Neural cell (in vitro differentiated cells): ENCODE data around the gene SPC24. TPM values are rescaled to one million over a fixed set of nuclear protein-coding genes. Genes with fewer than 3 reads are reported as not detected.
"Not testable (repeated sequence)": the region's sequence is repeated elsewhere in the genome, so short reads cannot be mapped to it uniquely, and the experiment has no call there.

Source experiments
- H2AFZ ChIP-seq: fragments of 200-600, 300-800 bp; sonication (generic), shearing (Covaris generic); 2 replicates; pipeline ENCODE4 v1.6.0; 2014; ENCODE audit warnings: low read depth, mild to moderate bottlenecking, antibody characterized with exemption, low read length, moderate library complexity
- H3F3A ChIP-seq: fragments of 200-600 bp; shearing (Covaris generic); 2 replicates; pipeline ENCODE4 v1.6.1; 2016; ENCODE audit warnings: mild to moderate bottlenecking, moderate library complexity, mixed read lengths, antibody characterized with exemption, low read length; ENCODE audit not compliant: insufficient read depth, poor library complexity, severe bottlenecking
- H3K27ac ChIP-seq: fragments of 200-600, 300-800 bp; sonication (generic), shearing (Covaris generic); 2 replicates; pipeline ENCODE4 v1.5.1; 2014; ENCODE audit warnings: mild to moderate bottlenecking, low read length, moderate library complexity
- H3K27me3 ChIP-seq: fragments of 300-800, 200-600 bp; sonication (generic), shearing (Covaris generic); 2 replicates; pipeline ENCODE4 v1.6.0; 2014; ENCODE audit warnings: mild to moderate bottlenecking, low read depth, low read length, moderate library complexity; ENCODE audit not compliant: insufficient read depth
- H3K36me3 ChIP-seq: fragments of 300-800, 200-600 bp; sonication (generic), shearing (Covaris generic); 2 replicates; pipeline ENCODE4 v1.5.1; 2014; ENCODE audit warnings: mild to moderate bottlenecking, antibody characterized with exemption, low read length, moderate library complexity; ENCODE audit not compliant: insufficient read depth
- H3K4me2 ChIP-seq: fragments of 300-800, 200-600 bp; sonication (generic), shearing (Covaris generic); 2 replicates; pipeline ENCODE4 v1.6.0; 2014; ENCODE audit warnings: mild to moderate bottlenecking, low read length
- H3K4me3 ChIP-seq: fragments of 300-800, 200-600 bp; sonication (generic), shearing (Covaris generic); 2 replicates; pipeline ENCODE4 v1.5.1; 2014; ENCODE audit warnings: mild to moderate bottlenecking, low read length, moderate library complexity
- H3K79me2 ChIP-seq: fragments of 200-600 bp; shearing (Covaris generic); replicated peaks from 2 replicates; pipeline ENCODE4 v1.6.0; 2014; ENCODE audit warnings: mild to moderate bottlenecking, low read length, moderate library complexity; ENCODE audit not compliant: insufficient read depth
- H3K9ac ChIP-seq: fragments of 300-800, 200-600 bp; sonication (generic), shearing (Covaris generic); 2 replicates; pipeline ENCODE4 v1.6.1; 2016; ENCODE audit warnings: mild to moderate bottlenecking, low read length, mixed read lengths
- H3K9me2 ChIP-seq: fragments of 200-600 bp; shearing (Covaris generic); 2 replicates; pipeline ENCODE4 v1.6.1; 2016; ENCODE audit warnings: mild to moderate bottlenecking, low read length, mixed read lengths; ENCODE audit not compliant: insufficient read depth
- H3K9me3 ChIP-seq: fragments of 200-600, 300-800 bp; sonication (generic), shearing (Covaris generic); 2 replicates; pipeline ENCODE4 v1.6.1; 2016; ENCODE audit warnings: mild to moderate bottlenecking, mixed run types, low read length, moderate library complexity, mixed read lengths
- H4K20me1 ChIP-seq: fragments of 200-600 bp; shearing (Covaris generic); 2 replicates; pipeline ENCODE4 v1.6.1; 2016; ENCODE audit warnings: mild to moderate bottlenecking, mixed run types; ENCODE audit not compliant: insufficient read depth
- EP300 ChIP-seq: fragments of 450-650 bp; conservative IDR thresholded peaks from 2 replicates; pipeline ENCODE4 v1.6.1; 2014; ENCODE audit warnings: antibody characterized with exemption, mild to moderate bottlenecking, moderate library complexity; ENCODE audit not compliant: poor library complexity, severe bottlenecking
- EZH2 ChIP-seq: fragments of 200-600, 300-800 bp; shearing (Covaris generic), sonication (generic); IDR thresholded peaks from 2 replicates; pipeline ENCODE4 v1.6.1; 2014; ENCODE audit warnings: antibody characterized with exemption, low read length, borderline replicate concordance, mild to moderate bottlenecking; ENCODE audit not compliant: insufficient read depth, poor library complexity, severe bottlenecking
- MXI1 ChIP-seq: fragments of 450-650 bp; conservative IDR thresholded peaks from 2 replicates; pipeline ENCODE4 v1.6.1; 2014; ENCODE audit warnings: antibody characterized with exemption, mild to moderate bottlenecking; ENCODE audit not compliant: poor library complexity, severe bottlenecking
- POLR2AphosphoS5 ChIP-seq: IDR thresholded peaks from 2 replicates; pipeline ENCODE4 v1.6.1; 2012
- RAD21 ChIP-seq: fragments of 450-650 bp; conservative IDR thresholded peaks from 2 replicates; pipeline ENCODE4 v1.6.1; 2014; ENCODE audit warnings: antibody characterized with exemption, mild to moderate bottlenecking, moderate library complexity
- SMC3 ChIP-seq: fragments of 450-650 bp; conservative IDR thresholded peaks from 2 replicates; pipeline ENCODE4 v1.6.1; 2014; ENCODE audit warnings: antibody characterized with exemption, mild to moderate bottlenecking, moderate library complexity; ENCODE audit not compliant: poor library complexity
- TAF1 ChIP-seq: IDR thresholded peaks from 2 replicates; pipeline ENCODE4 v1.6.1; 2012; ENCODE audit warnings: low read depth
- polyA plus RNA-seq: library from polyadenylated mRNA; depleted of rRNA; stranded (reverse); fragments of >200 nt; gene quantifications from 2 replicates; pipeline ENCODE4 v1.2.3, GENCODE V29; 2014
- TF ChIP-seq, protein P1 (sequence below): IDR thresholded peaks from 2 replicates; pipeline ENCODE4 v1.6.1; 2012; ENCODE audit warnings: borderline replicate concordance
- TF ChIP-seq, protein P2 (sequence below): fragments of 450-650 bp; IDR thresholded peaks from 2 replicates; pipeline ENCODE4 v1.5.1; 2014; ENCODE audit warnings: antibody characterized with exemption, mild to moderate bottlenecking, moderate library complexity; ENCODE audit not compliant: poor library complexity, severe bottlenecking

Gene SPC24
- polyA plus RNA-seq, 1 donor from 2014 or later = 0.40 TPM

DNA sequence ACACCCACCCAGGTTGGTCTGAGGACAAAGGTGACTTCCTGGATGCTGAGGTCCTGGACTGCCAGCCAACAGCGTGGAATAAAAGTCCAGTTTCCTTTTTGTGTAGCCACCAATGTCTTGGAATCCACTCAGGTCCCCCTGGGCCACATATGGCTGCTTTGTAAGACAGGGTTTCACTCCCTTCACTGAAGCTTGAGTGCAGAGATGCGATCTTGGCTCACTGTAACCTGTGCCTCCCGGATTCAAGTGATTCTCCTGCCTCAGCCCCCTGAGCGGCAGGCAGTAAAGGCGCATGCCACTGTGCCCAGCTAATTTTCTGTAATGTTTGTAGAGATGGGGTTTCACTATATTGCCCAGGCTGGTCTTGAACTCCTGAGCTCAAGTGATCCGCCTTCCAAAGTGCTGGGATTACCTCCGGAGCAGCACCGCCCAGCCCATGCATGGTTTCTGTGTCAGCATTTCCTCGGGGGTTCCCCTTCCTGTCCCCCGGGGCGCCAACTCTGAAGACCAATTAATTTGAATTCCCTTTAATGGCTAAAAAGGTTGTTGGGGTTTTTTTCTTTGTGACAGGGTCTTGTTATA lies 24.2 kb upstream of the SPC24 start:
- H3K9ac ChIP-seq = no peak overlapping the region
- no peaks in the 10 kb centered on the region for H3K9me2 ChIP-seq
- H3K4me3 ChIP-seq = no peak overlapping the region
- H3K9me3 ChIP-seq = peaks cover 4% of the 10 kb centered on the region
- no peak overlapping the region for H3K27ac ChIP-seq
- no peak overlapping the region for H2AFZ ChIP-seq
- no peak overlapping the region for H3K4me2 ChIP-seq
- no peaks in the 10 kb centered on the region for H4K20me1 ChIP-seq
- no peaks in the 10 kb centered on the region for H3K36me3 ChIP-seq
- no peaks in the 10 kb centered on the region for H3K27me3 ChIP-seq
- no peaks in the 10 kb centered on the region for H3K79me2 ChIP-seq
- TF ChIP-seq EP300 (no peak), POLR2AphosphoS5 (no peak), TAF1 (no peak), SMC3 (no peak), EZH2 (no peak), MXI1 (no peak), RAD21 (no peak)
- TF ChIP-seq, protein P1, sequence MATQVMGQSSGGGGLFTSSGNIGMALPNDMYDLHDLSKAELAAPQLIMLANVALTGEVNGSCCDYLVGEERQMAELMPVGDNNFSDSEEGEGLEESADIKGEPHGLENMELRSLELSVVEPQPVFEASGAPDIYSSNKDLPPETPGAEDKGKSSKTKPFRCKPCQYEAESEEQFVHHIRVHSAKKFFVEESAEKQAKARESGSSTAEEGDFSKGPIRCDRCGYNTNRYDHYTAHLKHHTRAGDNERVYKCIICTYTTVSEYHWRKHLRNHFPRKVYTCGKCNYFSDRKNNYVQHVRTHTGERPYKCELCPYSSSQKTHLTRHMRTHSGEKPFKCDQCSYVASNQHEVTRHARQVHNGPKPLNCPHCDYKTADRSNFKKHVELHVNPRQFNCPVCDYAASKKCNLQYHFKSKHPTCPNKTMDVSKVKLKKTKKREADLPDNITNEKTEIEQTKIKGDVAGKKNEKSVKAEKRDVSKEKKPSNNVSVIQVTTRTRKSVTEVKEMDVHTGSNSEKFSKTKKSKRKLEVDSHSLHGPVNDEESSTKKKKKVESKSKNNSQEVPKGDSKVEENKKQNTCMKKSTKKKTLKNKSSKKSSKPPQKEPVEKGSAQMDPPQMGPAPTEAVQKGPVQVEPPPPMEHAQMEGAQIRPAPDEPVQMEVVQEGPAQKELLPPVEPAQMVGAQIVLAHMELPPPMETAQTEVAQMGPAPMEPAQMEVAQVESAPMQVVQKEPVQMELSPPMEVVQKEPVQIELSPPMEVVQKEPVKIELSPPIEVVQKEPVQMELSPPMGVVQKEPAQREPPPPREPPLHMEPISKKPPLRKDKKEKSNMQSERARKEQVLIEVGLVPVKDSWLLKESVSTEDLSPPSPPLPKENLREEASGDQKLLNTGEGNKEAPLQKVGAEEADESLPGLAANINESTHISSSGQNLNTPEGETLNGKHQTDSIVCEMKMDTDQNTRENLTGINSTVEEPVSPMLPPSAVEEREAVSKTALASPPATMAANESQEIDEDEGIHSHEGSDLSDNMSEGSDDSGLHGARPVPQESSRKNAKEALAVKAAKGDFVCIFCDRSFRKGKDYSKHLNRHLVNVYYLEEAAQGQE = no peak
- TF ChIP-seq, protein P2, sequence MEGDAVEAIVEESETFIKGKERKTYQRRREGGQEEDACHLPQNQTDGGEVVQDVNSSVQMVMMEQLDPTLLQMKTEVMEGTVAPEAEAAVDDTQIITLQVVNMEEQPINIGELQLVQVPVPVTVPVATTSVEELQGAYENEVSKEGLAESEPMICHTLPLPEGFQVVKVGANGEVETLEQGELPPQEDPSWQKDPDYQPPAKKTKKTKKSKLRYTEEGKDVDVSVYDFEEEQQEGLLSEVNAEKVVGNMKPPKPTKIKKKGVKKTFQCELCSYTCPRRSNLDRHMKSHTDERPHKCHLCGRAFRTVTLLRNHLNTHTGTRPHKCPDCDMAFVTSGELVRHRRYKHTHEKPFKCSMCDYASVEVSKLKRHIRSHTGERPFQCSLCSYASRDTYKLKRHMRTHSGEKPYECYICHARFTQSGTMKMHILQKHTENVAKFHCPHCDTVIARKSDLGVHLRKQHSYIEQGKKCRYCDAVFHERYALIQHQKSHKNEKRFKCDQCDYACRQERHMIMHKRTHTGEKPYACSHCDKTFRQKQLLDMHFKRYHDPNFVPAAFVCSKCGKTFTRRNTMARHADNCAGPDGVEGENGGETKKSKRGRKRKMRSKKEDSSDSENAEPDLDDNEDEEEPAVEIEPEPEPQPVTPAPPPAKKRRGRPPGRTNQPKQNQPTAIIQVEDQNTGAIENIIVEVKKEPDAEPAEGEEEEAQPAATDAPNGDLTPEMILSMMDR = no peak
- H3F3A ChIP-seq = no peaks in the 10 kb centered on the region

DNA sequence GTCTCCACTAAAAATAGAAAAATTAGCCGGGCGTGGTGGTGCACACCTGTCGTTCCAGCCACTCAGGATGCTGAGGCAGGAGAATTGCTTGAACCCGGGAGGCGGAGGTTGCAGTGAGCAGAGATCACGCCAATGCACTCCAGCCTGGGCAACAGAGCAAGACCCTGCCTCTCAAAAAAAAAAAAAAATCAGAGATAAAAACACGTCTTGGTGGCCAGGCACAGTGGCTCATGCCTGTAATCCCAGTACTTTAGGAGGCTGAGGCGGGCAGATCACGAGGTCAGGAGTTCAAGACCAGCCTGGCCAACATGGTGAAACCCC lies 23.5 kb upstream of the SPC24 start:
- H3K4me3 ChIP-seq, H3K4me2 ChIP-seq, H3K36me3 ChIP-seq, H3F3A ChIP-seq, H3K27me3 ChIP-seq, H3K9me2 ChIP-seq, H4K20me1 ChIP-seq, H3K9me3 ChIP-seq, H2AFZ ChIP-seq, H3K9ac ChIP-seq, H3K27ac ChIP-seq, H3K79me2 ChIP-seq: not testable (repeated sequence)

DNA sequence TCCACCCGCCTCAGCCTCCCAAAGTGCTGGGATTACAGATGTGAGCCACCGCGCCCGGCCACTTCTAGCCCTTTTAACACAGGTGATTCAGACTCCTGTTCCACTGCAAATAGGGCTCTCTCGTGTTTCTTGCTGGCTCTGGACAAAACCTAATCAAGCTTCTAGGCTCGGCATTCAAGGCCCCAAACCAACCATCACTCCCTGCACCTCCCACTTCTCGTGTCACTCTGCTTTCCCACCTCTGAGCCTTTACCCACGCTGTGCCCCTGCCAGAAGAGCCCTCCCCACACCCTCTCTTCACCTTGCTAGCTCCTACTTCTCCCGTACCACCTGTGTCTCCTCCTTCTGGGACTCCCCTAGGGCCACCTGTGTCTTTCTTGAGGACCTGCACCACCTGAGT lies 22.0 kb upstream of the SPC24 start:
- TF ChIP-seq MXI1 (no peak), RAD21 (no peak), EP300 (no peak), TAF1 (no peak), SMC3 (no peak)
- TF ChIP-seq, protein P1 = no peak
- Histone ChIP-seq H3K4me3 (no peak overlapping the region), H3F3A (no peaks in the 10 kb centered on the region), H3K27me3 (no peaks in the 10 kb centered on the region), H3K9ac (no peak overlapping the region), H3K9me3 (no peaks in the 10 kb centered on the region), H3K9me2 (no peaks in the 10 kb centered on the region), H3K27ac (no peak overlapping the region), H4K20me1 (no peaks in the 10 kb centered on the region), H3K36me3 (no peaks in the 10 kb centered on the region), H3K79me2 (no peaks in the 10 kb centered on the region), H3K4me2 (no peak overlapping the region), H2AFZ (no peak overlapping the region)
